Breast epithelium (tissue), 4 donors: Measurements from ENCODE around the gene ASB6. TPM values are rescaled to one million over a fixed set of nuclear protein-coding genes. Genes with fewer than 3 reads are reported as not detected.
"Not testable (repeated sequence)": the region's sequence is repeated elsewhere in the genome, so short reads cannot be mapped to it uniquely, and the experiment has no call there.

Experiments used
- DNase-seq, 2 donors: peaks; one replicate each; pipeline ENCODE4 v3.0.0-alpha.2; 2019; ENCODE audit warnings: low spot score in 2 of 2
- H3K27ac ChIP-seq, 2 donors: fragments of 200-600 bp; sonication (generic) in 1 of 2; one replicate each; pipeline ENCODE4 v1.5.1; 2016 to 2019; ENCODE audit warnings: mild to moderate bottlenecking in 1 of 2
- H3K27me3 ChIP-seq, 2 donors: fragments of 200-600 bp; sonication (generic) in 1 of 2; one replicate each; pipeline versions ENCODE4 v1.5.1 to v1.6.0; 2017 to 2019; ENCODE audit warnings: control low read depth in 1 of 2, mild to moderate bottlenecking in 1 of 2
- H3K36me3 ChIP-seq: fragments of 200-600 bp; one replicate; pipeline ENCODE4 v1.5.1; 2019
- H3K4me1 ChIP-seq, 2 donors: fragments of 200-600 bp; sonication (generic); one replicate each; pipeline ENCODE4 v1.5.1; 2016 to 2019; ENCODE audit warnings: control low read depth in 1 of 2
- H3K4me3 ChIP-seq, 3 donors: fragments of 200-600 bp; sonication (generic); 1 replicate in 2 of 3; 2 replicates in 1 of 3; pipeline ENCODE4 v1.5.1; 2016 to 2019; ENCODE audit warnings: mild to moderate bottlenecking in 3 of 3, moderate library complexity in 2 of 3
- H3K9me3 ChIP-seq, 2 donors: fragments of 200-600 bp; sonication (generic) in 1 of 2; one replicate each; pipeline ENCODE4 v1.5.1; 2016 to 2019; ENCODE audit warnings: control low read depth in 1 of 2
- CTCF ChIP-seq, 3 donors: fragments of 450-650 bp; IDR thresholded peaks; one replicate each; pipeline ENCODE4 v1.5.1; 2016 to 2017; ENCODE audit warnings: antibody characterized with exemption in 3 of 3, mild to moderate bottlenecking in 3 of 3, moderate library complexity in 3 of 3
- POLR2A ChIP-seq: fragments of 450-650 bp; IDR thresholded peaks from one replicate; pipeline ENCODE4 v1.6.1; 2016; ENCODE audit warnings: antibody characterized with exemption, mild to moderate bottlenecking, moderate library complexity
- POLR2AphosphoS5 ChIP-seq, 3 donors: sonication (generic); formaldehyde crosslinking; IDR thresholded peaks; one replicate each; pipeline ENCODE4 v1.6.1; 2017; ENCODE audit warnings: antibody characterized with exemption in 3 of 3
- intact Hi-C: fragments of 100-400 bp; cut with DNase I; formaldehyde crosslinking; loops from one replicate; pipeline ENCODE4 v1.15.1; 2023; ENCODE audit warnings: low total_unique reads
- total RNA-seq, 3 donors: library from RNA; depleted of rRNA; stranded (reverse); fragments of >200 nt; gene quantifications; one replicate each; pipeline ENCODE4 v1.1.0, GENCODE V29; 2016

Gene ASB6
- total RNA-seq, 3 donors from 2014 or later = 11.2 to 24.4 (median 21.6) TPM

- Histone ChIP-seq H3K4me1 (peaks cover 3 to 21% of the 10 kb centered on the region in 2 donors), H3K4me3 (no peak overlapping the region), H3K27ac (no peak overlapping the region), H3K27me3 (no peaks in the 10 kb centered on the region), H3K9me3 (no peaks in the 10 kb centered on the region), H3K36me3 (no peaks in the 10 kb centered on the region)
- no peak for DNase-seq
- TF ChIP-seq POLR2A (no peak), POLR2AphosphoS5 (IDR thresholded peaks at IDR 0.05) (no peak), CTCF (IDR thresholded peaks at IDR 0.05) (no peak)
- intact Hi-C loops = no loop called here
Observed at GRCh38 chr9:129637102-129637501, 4.8 kb downstream of the ASB6 start.

DNA sequence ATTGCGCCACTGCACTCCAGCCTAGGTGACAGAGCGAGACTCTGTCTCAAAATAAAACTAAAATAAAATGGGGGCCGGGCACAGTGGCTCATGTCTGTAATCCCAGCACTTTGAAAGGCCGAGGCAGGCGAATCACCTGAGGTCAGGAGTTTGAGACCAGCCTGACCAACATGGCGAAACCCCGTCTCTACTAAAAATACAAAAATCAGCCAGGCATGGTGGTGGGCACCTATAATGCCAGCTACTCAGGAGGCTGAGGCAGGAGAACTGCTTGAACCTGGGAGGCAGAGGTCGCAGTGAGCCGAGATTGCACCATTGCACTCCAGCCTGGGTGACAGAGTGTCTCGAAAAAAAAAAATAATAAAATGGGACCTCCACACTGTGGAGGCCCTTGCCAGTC is 5.6 kb downstream of the ASB6 start:
- intact Hi-C loops = not testable (repeated sequence)

DNA sequence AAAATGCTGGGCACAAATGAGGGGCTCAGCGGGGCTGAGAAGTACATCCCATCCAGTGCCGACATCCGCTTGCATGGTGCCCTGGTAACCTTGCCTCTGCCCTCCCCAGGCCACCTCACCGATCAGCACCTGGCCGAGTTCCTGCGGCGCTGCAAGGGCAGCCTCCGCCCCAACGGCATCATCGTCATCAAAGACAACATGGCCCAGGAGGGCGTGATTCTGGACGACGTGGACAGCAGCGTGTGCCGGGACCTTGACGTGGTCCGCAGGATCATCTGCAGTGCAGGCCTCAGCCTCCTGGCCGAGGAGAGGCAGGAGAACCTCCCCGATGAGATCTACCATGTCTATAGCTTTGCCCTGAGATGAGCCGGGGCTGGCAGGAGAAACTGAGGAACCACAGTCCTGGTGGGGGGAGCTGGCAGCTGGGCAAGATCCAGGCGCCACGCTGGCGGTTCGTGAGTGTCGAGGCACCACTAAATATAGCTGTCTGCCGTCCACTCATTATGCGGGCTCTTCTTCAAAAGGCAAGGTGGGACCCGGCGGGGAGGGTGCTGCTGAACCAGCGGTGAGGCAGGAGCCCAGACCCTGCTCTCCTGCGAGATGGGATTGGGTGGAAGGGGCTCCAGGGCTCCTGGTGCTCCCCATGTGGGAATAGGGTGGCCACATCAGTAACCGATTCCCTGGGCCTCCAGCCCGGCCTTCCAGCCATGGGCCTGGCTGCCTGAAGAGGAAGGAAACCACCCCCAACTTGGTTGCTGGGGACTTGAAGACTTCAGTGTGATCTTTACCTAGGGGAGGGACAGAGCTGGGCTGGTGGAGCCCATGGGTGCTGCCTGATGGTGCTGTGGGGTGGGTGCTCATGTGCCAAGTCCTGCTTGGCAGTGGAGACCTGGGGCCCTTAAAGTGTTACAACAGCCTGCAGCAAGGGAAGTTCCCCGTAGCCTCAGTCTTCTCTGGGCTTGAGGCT is 6.6 kb downstream of the ASB6 start:
- peaks cover 3 to 25% of the 10 kb centered on the region in 2 donors for H3K4me1 ChIP-seq
- no peaks in the 10 kb centered on the region for H3K36me3 ChIP-seq
- no peak overlapping the region for H3K4me3 ChIP-seq
- DNase-seq = no peak
- no peaks in the 10 kb centered on the region for H3K9me3 ChIP-seq
- H3K27ac ChIP-seq = no peak overlapping the region
- H3K27me3 ChIP-seq = no peaks in the 10 kb centered on the region
- intact Hi-C loops = no loop called here
- TF ChIP-seq POLR2AphosphoS5 (IDR thresholded peaks at IDR 0.05) (no peak), CTCF (IDR thresholded peaks at IDR 0.05) (no peak), POLR2A (no peak)

More for the DNA sequence above, 5.6 kb downstream of the ASB6 start:
- not testable (repeated sequence) for H3K27me3 ChIP-seq, H3K4me3 ChIP-seq, H3K27ac ChIP-seq, H3K9me3 ChIP-seq, H3K36me3 ChIP-seq, DNase-seq
- peaks cover 3 to 27% of the 10 kb centered on the region in 2 donors for H3K4me1 ChIP-seq

GRCh38 chr9:129633848-129634247 is 8.1 kb downstream of the ASB6 start:
- no peaks in the 10 kb centered on the region for H3K36me3 ChIP-seq
- DNase-seq = no peak
- no peaks in the 10 kb centered on the region for H3K9me3 ChIP-seq
- H3K27ac ChIP-seq = no peak overlapping the region
- peaks cover 0 to 18% of the 10 kb centered on the region in 2 donors for H3K4me1 ChIP-seq
- H3K27me3 ChIP-seq = no peaks in the 10 kb centered on the region
- TF ChIP-seq POLR2A (no peak), CTCF (IDR thresholded peaks at IDR 0.05) (no peak), POLR2AphosphoS5 (IDR thresholded peaks at IDR 0.05) (no peak)
- intact Hi-C loops = no loop called here
- no peak overlapping the region for H3K4me3 ChIP-seq

GRCh38 chr9:129633207-129633606 is 8.7 kb downstream of the ASB6 start:
- Histone ChIP-seq H3K4me1 (peaks cover 0 to 18% of the 10 kb centered on the region in 2 donors), H3K27me3 (no peaks in the 10 kb centered on the region), H3K27ac (peak overlapping the region in 1 of 2 donors; percentile 2), H3K4me3 (no peak overlapping the region), H3K36me3 (no peaks in the 10 kb centered on the region), H3K9me3 (no peaks in the 10 kb centered on the region)
- TF ChIP-seq CTCF (IDR thresholded peaks at IDR 0.05) (no peak), POLR2AphosphoS5 (IDR thresholded peaks at IDR 0.05) (no peak), POLR2A (no peak)
- intact Hi-C loops = no loop called here
- DNase-seq = no peak
